Pancreas (tissue), 10 donors: ENCODE measurements around the gene TBCK. TPM values are rescaled to one million over a fixed set of nuclear protein-coding genes. Genes with fewer than 3 reads are reported as not detected.

Source experiments
- ATAC-seq, 4 donors: fragments of 200-7000 bp; cut with Tn5 transposase; one replicate each; pipeline versions ENCODE4 v1.8.0 to v1.9.1; 2020; ENCODE audit warnings: mild to moderate bottlenecking in 4 of 4, moderate library complexity in 4 of 4
- DNase-seq, 6 donors: peaks; one replicate each; pipeline ENCODE4 v3.0.0-alpha.2; 2020
- FAIRE-seq: peaks from 2 replicates; lab custom pipeline; 2012; peaks lifted over from hg19 to GRCh38; lab: Jason Lieb, UNC
- H3K27ac ChIP-seq, 4 donors: fragments of 200-600 bp; sonication (generic); 1 replicate in 3 of 4; 2 replicates in 1 of 4; pipeline versions ENCODE4 v1.5.0 to v1.8.0; 2020
- H3K27me3 ChIP-seq, 4 donors: fragments of 200-600 bp; one replicate each; pipeline ENCODE4 v1.8.0; 2021
- H3K36me3 ChIP-seq, 3 donors: fragments of 200-600 bp; sonication (generic) in 1 of 3; one replicate each; pipeline versions ENCODE4 v1.5.0 to v1.8.0; 2020 to 2021
- H3K4me1 ChIP-seq, 3 donors: fragments of 200-600 bp; one replicate each; pipeline ENCODE4 v1.8.0; 2021
- H3K4me3 ChIP-seq, 4 donors: fragments of 200-600 bp; sonication (generic) in 2 of 4; one replicate each; pipeline versions ENCODE4 v1.5.0 to v1.8.0; 2020 to 2021
- H3K9me3 ChIP-seq, 4 donors: fragments of 200-600 bp; one replicate each; pipeline ENCODE4 v1.8.0; 2021
- WGBS, 2 donors: extraction: QIAGEN DNeasy Blood & Tissue Kit; methylation state at CpG; one replicate each; pipeline ENCODE4 v1.1.7; 2013; 5-methylcytosine and 5-hydroxymethylcytosine counted together
- intact Hi-C, 3 donors: fragments of 100-400 bp; cut with DNase I; formaldehyde crosslinking; loops; one replicate each; pipeline versions ENCODE4 v1.11.1 to v1.14.2; 2022
- polyA plus RNA-seq, 2 donors: library from polyadenylated mRNA; stranded (reverse); fragments of 200-250 nt; gene quantifications; one replicate each; pipeline ENCODE4 v1.2.3, GENCODE V29; 2013
- total RNA-seq, 6 donors: library from RNA; stranded (reverse); fragmentation: NEBNext Ultra II Directional in 4 of 6; extraction: Animal tissue kit (Norgen Biotek cat#: 25700) in 4 of 6; gene quantifications; one replicate each; pipeline versions ENCODE4 v1.2.1 to v1.2.4, GENCODE V29; 2021 to 2023
- TF ChIP-seq, protein P1 (sequence below), 4 donors: fragments of 200-600 bp; sonication (generic) in 3 of 4; IDR thresholded peaks; one replicate each; pipeline versions ENCODE4 v1.5.0 to v1.8.0; 2021; ENCODE audit warnings: antibody characterized with exemption in 4 of 4
- donor health status: healthy with polysubstance abuse.
- donor health status: DM: no; HTN: no; CAD: no; lungs with moderate emphysema.
- donor health status: DM: no; HTN: no; CAD: no.
- donor health status: control.
- donor health status: control.
- donor health status: Bipolar disorder and iron deficiency.
- donor health status: DM: yes; HTN: yes; CAD: no.
- donor health status: DM: no; HTN: no; CAD: no.
- donor health status: DM: no; HTN: no; CAD: no.
- donor health status: DM: yes; HTN: yes; CAD: no.

The TBCK gene
- total and polyA plus RNA-seq, 8 donors = 5.3 to 35.1 (median 12.5) TPM

DNA sequence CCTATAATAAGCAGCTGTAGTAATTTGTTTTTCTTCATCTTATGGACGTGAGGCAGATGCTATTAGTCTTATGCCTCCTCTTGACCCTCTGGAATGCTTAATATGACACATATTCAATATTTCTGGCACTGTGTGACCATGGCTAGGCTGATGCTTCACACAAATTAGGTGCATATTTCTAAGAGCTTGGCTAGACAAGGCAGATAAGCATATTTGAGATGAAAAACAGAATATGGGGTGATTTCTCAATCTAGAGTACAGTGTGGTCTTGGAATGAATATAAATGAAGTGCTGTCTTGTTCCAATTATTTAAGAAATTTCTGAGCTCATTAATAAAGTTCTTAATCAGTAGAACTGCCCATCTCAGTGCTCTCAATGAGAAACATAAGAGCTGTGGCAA is 264.5 kb downstream of the TBCK start:
- ATAC-seq (no peak), DNase-seq (no peak), FAIRE-seq (no peak)
- intact Hi-C loops = no loop called here
- H3K4me3 ChIP-seq = no peak overlapping the region
- H3K27ac ChIP-seq = no peak overlapping the region
- no peaks in the 10 kb centered on the region for H3K9me3 ChIP-seq
- H3K4me1 ChIP-seq = no peaks in the 10 kb centered on the region
- no peaks in the 10 kb centered on the region for H3K27me3 ChIP-seq
- TF ChIP-seq, protein P1, sequence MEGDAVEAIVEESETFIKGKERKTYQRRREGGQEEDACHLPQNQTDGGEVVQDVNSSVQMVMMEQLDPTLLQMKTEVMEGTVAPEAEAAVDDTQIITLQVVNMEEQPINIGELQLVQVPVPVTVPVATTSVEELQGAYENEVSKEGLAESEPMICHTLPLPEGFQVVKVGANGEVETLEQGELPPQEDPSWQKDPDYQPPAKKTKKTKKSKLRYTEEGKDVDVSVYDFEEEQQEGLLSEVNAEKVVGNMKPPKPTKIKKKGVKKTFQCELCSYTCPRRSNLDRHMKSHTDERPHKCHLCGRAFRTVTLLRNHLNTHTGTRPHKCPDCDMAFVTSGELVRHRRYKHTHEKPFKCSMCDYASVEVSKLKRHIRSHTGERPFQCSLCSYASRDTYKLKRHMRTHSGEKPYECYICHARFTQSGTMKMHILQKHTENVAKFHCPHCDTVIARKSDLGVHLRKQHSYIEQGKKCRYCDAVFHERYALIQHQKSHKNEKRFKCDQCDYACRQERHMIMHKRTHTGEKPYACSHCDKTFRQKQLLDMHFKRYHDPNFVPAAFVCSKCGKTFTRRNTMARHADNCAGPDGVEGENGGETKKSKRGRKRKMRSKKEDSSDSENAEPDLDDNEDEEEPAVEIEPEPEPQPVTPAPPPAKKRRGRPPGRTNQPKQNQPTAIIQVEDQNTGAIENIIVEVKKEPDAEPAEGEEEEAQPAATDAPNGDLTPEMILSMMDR (IDR thresholded peaks at IDR 0.05) = no peak
- WGBS, 2 donors = 54 to 62% methylated on average over 1 of the region's 1 CpG
- no peaks in the 10 kb centered on the region for H3K36me3 ChIP-seq

DNA sequence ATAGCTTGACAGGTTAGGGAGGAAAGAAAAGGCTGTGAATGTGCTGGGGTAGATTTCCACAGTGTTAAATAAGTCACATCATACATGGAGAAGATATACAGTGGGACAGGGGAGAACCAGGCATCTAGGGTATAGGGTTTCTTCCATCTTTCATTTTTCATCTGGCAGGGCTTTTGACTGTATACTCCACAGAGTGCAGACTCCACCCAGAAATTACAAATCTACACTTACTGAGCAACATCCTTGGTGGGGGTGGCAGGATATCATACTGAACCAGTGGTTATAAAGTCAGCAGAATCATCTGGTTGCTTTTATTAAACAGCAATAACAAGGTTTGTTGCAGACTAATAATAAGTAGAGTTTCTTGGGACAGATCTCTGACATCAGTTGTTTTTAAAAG is 266.5 kb downstream of the TBCK start:
- Histone ChIP-seq H3K9me3 (no peaks in the 10 kb centered on the region), H3K36me3 (no peaks in the 10 kb centered on the region), H3K27ac (no peak overlapping the region), H3K4me1 (no peaks in the 10 kb centered on the region), H3K4me3 (no peak overlapping the region), H3K27me3 (no peaks in the 10 kb centered on the region)
- no peak for ATAC-seq
- FAIRE-seq = no peak
- TF ChIP-seq, protein P1 (IDR thresholded peaks at IDR 0.05) = no peak
- DNase-seq = no peak
- intact Hi-C loops = no loop called here

DNA sequence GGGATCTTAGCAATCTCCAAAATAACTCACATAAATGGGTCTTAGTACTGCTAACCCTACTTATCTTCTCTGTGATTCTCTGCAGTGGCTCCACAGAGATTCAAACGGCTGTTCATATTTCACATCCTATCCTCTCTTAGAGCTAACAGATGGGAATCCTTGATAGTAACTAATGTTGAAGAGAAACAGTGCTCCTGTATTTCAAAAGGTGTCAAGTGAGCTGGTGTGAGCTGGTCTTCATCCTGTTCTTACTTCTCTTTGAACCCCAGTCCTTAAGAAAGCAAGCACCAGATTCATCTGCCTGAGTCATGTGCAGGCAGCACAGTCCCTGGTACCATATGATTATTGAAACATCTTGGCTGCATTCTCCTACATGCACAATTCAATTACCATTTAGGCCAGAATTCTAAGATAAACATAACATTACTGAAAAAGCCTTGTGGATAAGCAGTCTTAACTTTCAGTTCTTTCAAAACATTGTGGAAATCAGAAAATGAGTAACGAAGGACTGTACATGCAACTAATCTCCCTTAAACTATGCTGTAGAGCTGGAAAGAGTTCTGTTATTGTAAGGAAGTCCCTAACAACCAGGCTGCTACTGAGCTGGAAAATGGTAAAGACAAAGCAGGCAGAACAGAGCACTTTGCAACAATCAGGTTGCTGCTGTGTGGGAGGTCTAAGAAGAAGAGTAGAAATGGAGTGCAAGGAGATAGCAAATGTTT is 267.6 kb downstream of the TBCK start:
- H3K27me3 ChIP-seq = no peaks in the 10 kb centered on the region
- H3K9me3 ChIP-seq = no peaks in the 10 kb centered on the region
- 79 to 90% methylated on average over 2 of the region's 2 CpGs for WGBS, 2 donors
- TF ChIP-seq, protein P1 (IDR thresholded peaks at IDR 0.05) = no peak
- no peak overlapping the region for H3K4me3 ChIP-seq
- H3K27ac ChIP-seq = no peak overlapping the region
- DNase-seq (no peak), FAIRE-seq (no peak), ATAC-seq (peak in 1 of 4 donors; percentile 22)
- no peaks in the 10 kb centered on the region for H3K4me1 ChIP-seq
- H3K36me3 ChIP-seq = no peaks in the 10 kb centered on the region
- intact Hi-C loops = no loop called here

DNA sequence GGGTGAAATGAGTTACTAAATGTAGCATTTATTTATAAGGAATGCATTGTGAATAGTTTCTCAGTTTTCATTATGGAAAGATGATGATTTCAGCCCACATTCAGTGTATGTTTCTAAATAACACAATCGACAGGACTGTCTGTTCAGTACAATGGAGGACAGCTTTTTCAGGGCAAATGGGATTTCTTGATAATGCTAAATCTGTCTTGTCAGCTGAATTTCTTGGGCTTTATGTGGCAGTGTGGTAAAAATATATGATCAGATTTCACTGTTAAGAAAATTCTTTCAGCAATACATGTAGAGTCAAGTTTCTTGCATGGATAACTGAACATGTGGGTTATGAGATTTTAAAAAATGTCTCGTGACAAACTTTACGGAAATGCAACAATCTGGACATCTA is 269.9 kb downstream of the TBCK start:
- Histone ChIP-seq H3K9me3 (no peaks in the 10 kb centered on the region), H3K27ac (no peak overlapping the region), H3K4me1 (no peaks in the 10 kb centered on the region), H3K4me3 (no peak overlapping the region), H3K27me3 (no peaks in the 10 kb centered on the region), H3K36me3 (no peaks in the 10 kb centered on the region)
- TF ChIP-seq, protein P1 (IDR thresholded peaks at IDR 0.05) = no peak
- DNase-seq (no peak), FAIRE-seq (no peak), ATAC-seq (no peak)
- intact Hi-C loops = no loop called here
- 96% methylated on average over 3 of the region's 3 CpGs for WGBS, 2 donors

DNA sequence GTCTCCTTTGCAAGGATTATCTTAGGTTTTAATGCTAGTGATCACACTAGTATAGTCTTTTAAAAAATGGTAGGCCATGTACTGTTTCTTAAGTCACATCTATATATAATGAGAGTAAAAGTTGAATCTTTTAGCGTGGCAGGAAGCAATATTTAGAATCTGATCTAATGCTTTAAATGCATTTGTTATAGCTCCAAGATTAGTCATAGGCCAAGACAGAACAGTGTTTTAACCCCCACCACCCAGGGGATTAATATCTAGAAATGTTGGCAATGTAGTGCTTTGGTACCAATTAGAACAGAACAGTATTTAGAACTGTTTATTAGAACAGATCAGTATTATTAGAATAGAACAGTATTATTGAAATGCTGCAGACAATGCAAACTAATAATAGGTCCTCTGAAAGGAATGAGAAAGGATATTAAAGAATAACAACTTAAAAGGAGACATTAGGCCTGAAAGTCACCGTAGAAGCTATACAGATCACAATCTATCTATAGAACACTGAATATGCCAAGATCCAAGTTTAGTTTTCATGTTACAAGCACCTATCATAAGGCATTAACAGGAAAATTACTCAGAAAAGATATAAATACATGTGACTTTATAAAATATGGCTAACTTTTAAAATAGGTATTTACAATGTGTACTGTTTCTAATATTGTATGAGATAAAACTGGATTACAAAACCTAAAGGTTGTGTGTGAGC is 274.6 kb downstream of the TBCK start:
- ATAC-seq (no peak), DNase-seq (no peak), FAIRE-seq (no peak)
- Histone ChIP-seq H3K27ac (no peak overlapping the region), H3K27me3 (no peaks in the 10 kb centered on the region), H3K36me3 (no peaks in the 10 kb centered on the region), H3K4me1 (no peaks in the 10 kb centered on the region), H3K9me3 (no peaks in the 10 kb centered on the region), H3K4me3 (no peak overlapping the region)
- intact Hi-C loops = no loop called here
- WGBS, 2 donors = 80 to 87% methylated on average over 2 of the region's 2 CpGs
- TF ChIP-seq, protein P1 (IDR thresholded peaks at IDR 0.05) = no peak
